Astrocyte (in vitro differentiated cells and primary cell): ENCODE measurements around the gene TSC2.

Experiments
- CTCF ChIP-seq: IDR thresholded peaks from 2 replicates; pipeline ENCODE4 v1.5.1; 2011; ENCODE audit warnings: low read depth, mild to moderate bottlenecking, inconsistent platforms, low read length, moderate library complexity; ENCODE audit not compliant: insufficient read depth
- EZH2 ChIP-seq: IDR thresholded peaks from 2 replicates; pipeline ENCODE4 v1.6.1; 2012; ENCODE audit warnings: mild to moderate bottlenecking, low read length, inconsistent platforms; ENCODE audit not compliant: insufficient read depth

- TF ChIP-seq CTCF (no peak), EZH2 (no peak)
Measured at GRCh38 chr16:2074071-2074470, 26.3 kb downstream of the TSC2 start.
